GM19240 (cell line): ENCODE measurements around the gene TVP23B.
"Not testable (repeated sequence)": the region's sequence is repeated elsewhere in the genome, so short reads cannot be mapped to it uniquely, and the experiment has no call there.

ENCODE experiments used
- DNase-seq: peaks from one replicate; pipeline ENCODE4 v3.0.0; 2011; ENCODE audit warnings: low spot score; ENCODE audit not compliant: insufficient read length

Gene TVP23B

DNA sequence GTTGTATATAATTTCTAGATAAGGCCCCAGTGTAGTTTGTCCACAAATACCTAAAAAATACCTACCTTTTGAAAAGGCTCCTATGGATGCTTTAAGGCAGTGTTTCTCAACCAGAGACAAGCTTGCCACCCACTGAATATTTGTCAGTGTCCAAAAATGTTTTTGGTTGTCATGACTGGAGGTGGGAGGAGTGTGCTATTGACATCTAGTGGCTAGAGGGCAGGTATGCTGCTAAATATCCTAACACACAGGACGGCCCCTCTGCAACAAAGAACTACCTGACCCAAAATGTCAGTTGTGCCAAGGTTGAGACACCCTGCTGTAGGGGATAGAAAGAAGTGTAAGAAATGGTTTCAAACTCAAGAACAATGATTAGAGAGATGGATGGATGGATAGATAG is 10.4 kb downstream of the TVP23B start:
- DNase-seq, result not testable (repeated sequence)

DNA sequence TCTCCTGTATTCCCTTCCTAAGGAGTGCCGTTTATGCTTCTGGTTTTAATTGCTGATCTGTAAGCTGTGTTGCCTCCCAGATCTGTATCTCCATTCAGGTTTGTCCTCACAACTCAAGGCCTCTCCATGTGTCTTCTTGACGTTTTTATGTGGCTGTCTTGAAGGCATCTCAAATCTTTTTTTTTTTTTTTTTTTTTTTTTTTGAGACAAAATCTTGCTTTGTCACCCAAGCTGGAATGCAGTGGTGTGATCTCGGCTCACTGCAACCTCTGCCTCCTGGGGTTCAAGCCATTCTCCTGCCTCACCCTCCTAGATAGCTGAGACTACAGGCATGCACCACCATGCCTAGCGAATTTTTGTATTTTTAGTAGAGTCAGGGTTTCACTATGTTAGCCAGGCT is 13.9 kb downstream of the TVP23B start:
- DNase-seq, result not testable (repeated sequence)

DNA sequence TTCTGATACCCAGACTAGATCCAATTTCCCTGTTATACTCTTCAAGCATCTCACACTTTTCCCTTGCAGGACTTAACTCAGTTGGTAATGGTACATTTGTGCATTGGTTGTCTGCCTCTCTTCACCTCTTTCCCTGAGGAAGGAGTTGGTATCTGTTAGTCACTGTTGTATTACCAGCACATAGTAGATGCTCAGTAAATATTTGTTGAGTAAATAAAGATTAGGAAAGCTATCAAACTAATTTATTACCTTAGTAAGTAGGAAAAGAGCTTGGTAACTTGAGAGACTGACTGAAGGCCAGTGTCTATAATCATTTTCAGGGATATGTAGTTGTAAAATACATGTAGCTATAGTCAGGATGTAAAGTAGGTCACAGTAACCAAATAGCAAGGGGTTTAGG is 15.9 kb downstream of the TVP23B start:
- DNase-seq, result not testable (repeated sequence)

DNA sequence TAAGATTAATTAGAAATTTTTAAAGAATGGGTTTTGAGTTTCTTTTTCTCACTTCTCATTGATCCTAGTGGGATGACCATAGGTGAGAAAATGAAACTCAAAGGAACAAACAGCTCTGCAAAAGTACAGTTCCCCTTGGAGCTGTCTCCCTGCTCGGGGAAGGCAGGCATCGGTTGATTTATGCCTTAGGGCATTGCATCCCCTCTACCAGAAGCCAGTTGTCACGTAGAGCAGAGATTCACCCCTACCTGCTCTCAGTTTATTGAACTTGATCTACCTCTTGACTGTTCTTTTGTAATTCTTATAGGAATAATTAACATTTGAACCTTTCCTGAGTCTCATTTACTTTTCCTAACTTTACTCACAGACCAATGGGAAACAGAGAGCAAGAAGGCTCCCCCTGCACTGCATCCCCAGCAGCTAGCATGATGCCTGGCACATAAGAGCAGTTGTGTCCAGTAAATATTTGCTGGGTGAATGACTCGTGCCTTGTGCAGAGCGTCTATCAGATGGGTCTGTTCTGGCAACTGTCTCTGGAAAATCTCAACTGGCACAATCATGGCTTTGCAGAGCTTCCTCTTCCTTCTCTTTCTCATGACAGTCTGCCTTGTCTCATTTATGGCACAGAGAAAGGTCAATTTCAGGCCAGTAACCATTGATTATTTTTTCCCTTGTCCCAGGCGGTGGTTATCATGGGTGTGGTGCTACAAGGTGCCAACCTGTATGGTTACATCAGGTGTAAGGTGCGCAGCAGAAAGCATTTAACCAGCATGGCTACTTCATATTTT is 22.7 kb downstream of the TVP23B start:
- DNase-seq, result not testable (repeated sequence)

DNA sequence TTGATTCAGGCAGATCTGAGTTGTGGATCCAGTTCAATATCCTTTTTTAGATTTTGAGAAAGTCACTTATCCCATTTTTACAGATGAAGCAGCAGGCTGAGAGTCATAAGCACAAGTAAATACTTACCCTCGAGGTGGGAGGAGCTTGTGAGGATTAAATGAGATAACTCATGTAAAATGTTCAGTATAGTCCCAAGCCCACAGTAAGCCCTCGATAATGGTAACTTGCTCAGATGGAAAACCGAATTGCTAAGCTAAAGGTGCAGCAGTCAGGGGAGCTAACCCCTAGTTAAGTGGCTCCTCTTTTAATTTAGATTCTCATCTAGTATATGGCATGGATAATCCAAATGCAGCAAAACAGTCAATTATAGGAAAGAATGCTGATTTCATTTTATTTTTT is 34.9 kb downstream of the TVP23B start:
- DNase-seq, result not testable (repeated sequence)

DNA sequence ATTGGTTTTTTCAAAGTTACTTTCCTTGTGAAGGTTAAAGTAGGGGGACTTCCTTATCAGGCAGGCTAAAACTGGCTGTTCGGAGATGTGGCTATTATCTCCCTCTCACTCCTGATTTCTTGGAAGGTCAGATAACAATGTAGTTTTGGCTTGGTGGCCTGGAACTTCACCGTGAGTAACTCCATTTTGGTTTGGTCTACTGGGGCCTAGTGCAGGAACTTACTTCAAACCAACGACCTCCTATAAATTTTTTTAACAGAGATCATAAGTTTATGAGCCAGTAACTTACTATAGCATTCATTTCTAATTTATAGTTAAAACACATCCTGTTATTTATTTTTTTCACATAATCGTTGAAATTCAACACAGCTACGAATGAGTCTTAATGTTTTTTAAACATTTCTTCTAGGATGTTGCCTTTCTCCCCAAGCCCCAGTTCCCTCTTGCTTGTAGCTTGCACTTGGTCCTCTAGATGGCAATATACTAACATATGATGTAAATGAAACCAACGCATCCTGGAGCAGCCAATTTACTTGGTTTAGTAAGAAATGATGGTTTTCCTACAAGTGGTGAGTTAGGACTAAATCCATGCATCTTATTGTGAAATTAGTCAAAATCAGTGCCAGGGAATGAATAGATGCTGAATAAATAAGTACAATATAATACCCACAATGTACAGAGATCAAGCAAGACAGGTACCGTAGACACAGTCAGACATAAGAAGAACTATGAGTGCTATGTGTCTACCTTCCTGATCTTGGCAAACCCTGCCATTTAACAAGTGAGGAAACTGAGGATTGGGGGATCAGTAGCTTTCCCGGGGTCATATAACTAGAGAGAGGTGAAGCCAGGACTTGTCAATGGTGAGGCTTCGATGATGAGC is 35.7 kb downstream of the TVP23B start:
- not testable (repeated sequence) for DNase-seq

DNA sequence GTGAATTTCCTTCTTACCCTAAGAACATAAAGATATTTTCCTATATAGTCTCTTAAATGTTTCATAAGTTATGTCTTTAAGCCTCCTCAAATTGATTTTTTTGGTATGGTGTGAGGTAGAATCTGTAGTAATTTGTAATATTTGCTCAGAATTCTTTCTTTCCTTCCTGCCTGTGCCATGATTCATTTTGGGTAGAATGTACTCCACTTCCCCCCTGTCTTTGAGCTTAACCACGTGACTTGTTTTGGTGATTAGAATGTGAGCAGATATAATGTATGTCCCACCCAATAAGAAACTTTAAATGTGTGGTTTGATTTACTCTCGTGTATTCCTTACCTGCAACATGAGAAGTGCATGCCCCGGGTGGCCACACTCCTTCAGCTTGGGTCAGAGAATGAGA is 40.4 kb downstream of the TVP23B start:
- DNase-seq, result not testable (repeated sequence)

DNA sequence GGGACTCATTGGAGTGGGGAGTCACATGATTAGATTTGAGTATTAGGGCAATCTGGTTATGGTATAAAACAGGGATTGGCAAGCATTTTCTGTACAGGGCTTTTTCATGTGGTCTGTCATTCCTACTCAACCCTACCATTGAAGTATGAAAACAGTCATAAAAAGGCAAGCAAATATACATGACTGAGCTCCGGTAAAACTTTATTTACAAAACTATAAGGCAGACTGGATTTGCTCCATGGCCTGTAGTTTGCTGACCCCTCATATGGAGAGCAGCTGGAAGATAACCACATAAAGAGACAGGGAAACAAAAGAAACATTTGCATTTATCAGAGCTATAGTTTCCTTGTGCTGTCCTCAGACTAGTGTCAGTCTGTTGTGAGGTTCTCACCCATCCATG is 46.6 kb downstream of the TVP23B start:
- DNase-seq, result not testable (repeated sequence)

DNA sequence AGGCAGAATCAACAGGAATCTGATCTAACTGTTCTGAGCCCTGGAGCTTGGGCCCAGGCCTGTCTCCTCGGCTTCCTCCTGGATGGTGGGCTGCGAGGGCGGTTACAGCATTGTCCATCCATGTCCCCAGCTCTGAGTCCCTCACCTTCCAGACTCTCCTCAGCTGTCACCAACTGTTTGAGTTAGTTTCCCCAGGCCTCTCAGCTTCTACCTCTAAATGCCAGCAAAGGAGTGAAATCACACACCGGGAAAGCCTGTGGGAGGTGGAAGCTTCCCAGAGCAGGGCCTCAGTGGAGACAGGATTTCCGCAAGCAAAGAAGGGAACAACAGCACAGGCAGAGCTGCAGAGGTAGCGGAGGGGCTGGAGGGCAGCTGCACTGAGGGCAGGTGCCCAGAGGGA is 67.5 kb downstream of the TVP23B start:
- DNase-seq, result no peak

DNA sequence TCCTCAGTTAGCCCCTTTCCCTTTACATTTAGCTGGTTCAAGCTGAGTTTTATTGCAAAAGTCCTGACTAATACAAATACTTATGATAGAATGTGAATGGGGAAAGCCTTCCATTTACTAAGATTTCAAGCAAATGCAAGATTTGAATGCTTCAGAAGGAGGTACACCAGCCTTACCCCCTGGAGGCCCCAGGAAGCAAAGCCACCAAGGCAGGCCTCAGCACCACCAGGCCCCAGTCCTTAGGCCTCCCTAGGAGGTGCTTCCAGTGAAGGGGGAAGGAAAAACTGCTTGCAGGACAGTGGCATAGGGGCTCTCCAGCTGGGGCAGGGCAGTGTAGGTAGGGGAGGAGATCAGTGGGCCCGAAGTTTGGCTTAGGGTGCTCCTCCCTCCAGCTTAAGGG is 69.7 kb downstream of the TVP23B start:
- no peak for DNase-seq

DNA sequence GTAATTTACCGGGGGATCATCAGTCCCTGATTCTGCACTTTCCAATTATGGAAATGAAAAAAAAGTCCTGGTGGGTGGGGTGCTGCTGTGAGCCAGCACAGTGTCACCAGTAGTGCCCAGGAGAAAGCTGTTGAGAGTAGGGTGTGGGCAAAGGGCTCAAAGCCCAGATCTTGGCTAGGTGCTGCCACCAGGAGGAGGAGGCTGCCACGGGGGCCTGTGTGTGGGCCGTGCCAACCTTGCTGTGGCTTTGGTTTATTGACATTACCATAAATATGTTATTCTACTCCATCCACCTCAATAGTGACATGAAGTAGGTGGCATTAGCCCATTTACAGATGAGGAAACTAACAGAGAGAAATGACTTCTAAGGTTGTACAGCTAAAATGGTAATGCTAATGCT is 70.2 kb downstream of the TVP23B start:
- DNase-seq, result no peak

DNA sequence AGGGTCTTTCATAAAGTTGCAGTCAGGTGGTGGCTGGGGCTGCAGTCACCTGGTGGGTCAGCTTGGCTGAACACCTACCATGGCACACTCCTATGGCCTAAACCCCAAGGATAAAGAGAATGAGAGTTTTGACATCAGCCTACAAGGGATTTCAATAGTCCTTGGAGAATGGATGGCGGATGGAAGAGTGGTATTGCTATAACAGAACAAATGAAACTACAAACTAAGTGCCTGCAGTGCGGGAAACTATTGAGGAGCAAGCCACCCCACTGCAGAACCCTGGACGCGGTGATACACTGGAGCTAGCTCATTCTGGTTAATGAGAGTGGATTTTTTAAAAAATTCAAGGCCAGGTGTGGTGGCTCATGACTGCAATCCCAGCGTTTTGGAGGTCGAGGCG is 74.0 kb downstream of the TVP23B start:
- DNase-seq, result no peak

DNA sequence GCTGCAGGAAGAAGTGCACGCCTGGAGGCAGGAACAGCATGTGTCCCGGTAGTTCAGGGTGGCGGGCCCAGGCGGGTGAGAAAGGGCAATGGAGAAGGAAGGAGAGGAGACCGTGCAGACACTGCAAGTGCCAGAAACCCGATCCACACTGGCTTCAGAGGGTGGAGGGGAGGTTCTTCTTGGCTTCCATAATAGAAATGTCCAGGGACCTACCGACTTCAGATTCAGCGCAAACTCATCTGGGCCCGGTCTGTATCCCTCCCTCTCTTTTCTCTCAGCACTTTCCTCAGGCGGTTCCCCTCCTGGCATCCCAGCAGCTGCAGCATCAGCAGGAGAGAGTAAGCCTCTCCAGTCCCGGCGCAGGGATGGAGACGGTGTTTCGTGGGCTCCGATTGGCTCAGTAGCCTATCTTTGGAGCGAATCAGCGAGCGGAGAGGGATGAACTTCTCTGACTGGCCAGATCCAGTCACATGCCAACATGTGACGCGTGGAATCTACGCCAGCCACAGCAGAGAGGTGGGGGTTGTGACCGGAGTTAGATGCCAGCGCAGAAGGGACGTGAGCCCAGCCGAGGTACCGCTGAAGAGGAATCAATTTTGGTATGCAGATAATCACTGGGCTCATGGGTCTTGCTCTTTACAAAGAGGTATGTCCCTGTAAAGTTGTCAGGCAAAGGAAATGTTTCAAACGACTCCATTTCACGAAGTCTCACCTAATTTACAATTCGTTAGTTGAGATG is 75.0 kb downstream of the TVP23B start:
- DNase-seq, result peak; percentile 58
